Measurements from ENCODE around the gene SLC29A2. TPM values are rescaled to one million over a fixed set of nuclear protein-coding genes. Genes with fewer than 3 reads are reported as not detected.
A peak's percentile ranks its signal among the peaks of the same experiment; 100 is the strongest.
"Not testable (repeated sequence)": the region's sequence is repeated elsewhere in the genome, so short reads cannot be mapped to it uniquely, and the experiment has no call there.

Gene SLC29A2
- polyA plus RNA-seq, 3 donors, result 0.11 to 1.3 TPM; not detected in 1

- peaks cover 0 to 3% (median 0%) of the 10 kb centered on the region in 7 donors for H3K9me3 Mint-ChIP-seq
- Histone ChIP-seq H3K27ac (ENCODE audit: low read depth in 1 of 2, low read length in 2 of 2) (no peak overlapping the region), H3K9me3 (replicated peaks in 1 of 2; ENCODE audit: control insufficient read depth in 1 of 2, insufficient read depth in 1 of 2, low read length in 2 of 2) (no peaks in the 10 kb centered on the region), H2AFZ (ENCODE audit: insufficient read depth, low read depth, low read length, poor library complexity, severe bottlenecking) (no peak overlapping the region), H3K9ac (ENCODE audit: insufficient read depth, low read length, poor library complexity, severe bottlenecking) (no peak overlapping the region), H3K79me2 (ENCODE audit: insufficient read depth, low read length) (no peaks in the 10 kb centered on the region), H3K4me2 (replicated peaks; ENCODE audit: extremely low read depth, low read length, poor library complexity, severe bottlenecking) (no peak overlapping the region), H3K36me3 (replicated peaks in 1 of 2; ENCODE audit: control insufficient read depth in 1 of 2, insufficient read depth in 2 of 2, low read length in 2 of 2) (no peaks in the 10 kb centered on the region), H3K27me3 (ENCODE audit: control insufficient read depth in 2 of 2, insufficient read depth in 2 of 2, low read length in 2 of 2) (peaks cover 0 to 2% of the 10 kb centered on the region in 2 donors), H4K20me1 (ENCODE audit: insufficient read depth, low read length) (no peaks in the 10 kb centered on the region), H3K4me3 (replicated peaks in 1 of 3; ENCODE audit: low read depth in 2 of 3, low read length in 3 of 3) (no peak overlapping the region), H3K4me1 (ENCODE audit: control insufficient read depth in 1 of 2, insufficient read depth in 2 of 2, low read length in 2 of 2) (peaks cover 5 to 6% of the 10 kb centered on the region in 2 donors)
- peaks cover 8 to 23% (median 19%) of the 10 kb centered on the region in 3 donors for H3K27me3 Mint-ChIP-seq (ENCODE audit: low read depth in 3 of 3)
- H3K27ac Mint-ChIP-seq, result no peak overlapping the region
- H3K36me3 Mint-ChIP-seq, result no peaks in the 10 kb centered on the region
- peak; percentile 85 for TF ChIP-seq CTCF (IDR thresholded peaks at IDR 0.05)
- no peak overlapping the region for H3K4me3 Mint-ChIP-seq
- DNase-seq, result peak; percentile 50 to 58 (median 53)
- H3K4me1 Mint-ChIP-seq, result peaks cover 7% of the 10 kb centered on the region
- intact Hi-C loops (cut with micrococcal nuclease), result loop anchor here (1.0 to 10.0 kb wide), 2 partner anchors 74 to 78 kb away; partner anchors contain the start of gene CD248 (in 1 of the 2)
- 37% methylated on average over 7 of the region's 8 CpGs for WGBS (ENCODE audit: insufficient coverage)
Measured at GRCh38 chr11:66388780-66389386, 17.3 kb upstream of the SLC29A2 start.

DNA sequence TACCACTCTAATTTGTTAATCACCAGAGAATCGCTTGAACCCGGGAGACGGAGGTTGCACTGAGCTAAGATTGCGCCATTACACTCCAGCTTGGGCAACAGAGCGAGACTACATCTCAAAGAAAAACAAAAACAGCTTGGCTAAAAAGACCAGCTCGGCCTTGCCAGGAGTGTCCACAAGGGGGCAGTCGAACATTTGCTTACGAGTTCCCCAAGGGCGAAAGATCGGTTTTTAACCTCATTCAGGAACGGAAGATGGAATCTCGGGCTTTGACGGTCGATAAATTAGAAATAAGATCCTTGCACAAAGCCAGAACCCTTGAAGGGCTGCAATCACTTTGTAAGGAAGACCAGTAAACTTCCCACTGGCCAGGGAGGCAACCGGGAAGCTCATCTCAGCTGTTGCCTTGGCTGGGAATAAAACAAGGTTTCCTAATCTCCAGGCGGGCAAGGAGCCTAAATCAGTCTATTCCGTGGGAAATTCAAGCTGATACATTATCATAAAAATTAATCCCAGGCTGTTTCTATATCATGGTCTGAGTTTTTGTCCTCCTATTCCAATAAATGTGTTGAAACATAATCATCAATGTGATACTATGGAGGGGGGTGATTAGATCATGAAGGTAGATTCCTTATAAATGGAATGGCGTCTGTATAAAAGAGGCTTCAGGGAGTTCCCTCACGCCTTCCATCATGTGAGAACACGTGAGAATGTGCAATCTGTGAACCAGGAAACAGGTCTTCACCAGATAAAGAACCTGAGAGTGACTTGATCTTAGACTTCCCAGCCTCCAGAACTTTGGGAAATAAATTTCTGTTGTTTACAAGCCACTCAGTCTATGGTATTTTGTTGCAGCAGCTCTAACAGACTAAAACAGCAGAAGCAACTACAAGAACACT, 14.9 kb upstream of the SLC29A2 start:
- peaks cover 0 to 2% of the 10 kb centered on the region in 2 donors for H3K27me3 ChIP-seq (ENCODE audit: control insufficient read depth in 2 of 2, insufficient read depth in 2 of 2, low read length in 2 of 2)
- Mint-ChIP-seq H3K27me3 (ENCODE audit: low read depth in 3 of 3) (peaks cover 8 to 22% (median 12%) of the 10 kb centered on the region in 3 donors), H3K9me3 (peaks cover 0 to 3% (median 0%) of the 10 kb centered on the region in 7 donors), H3K4me1 (peaks cover 7% of the 10 kb centered on the region), H3K27ac (peak overlapping the region in 1 of 7 donors; percentile 52), H3K36me3 (no peaks in the 10 kb centered on the region), H3K4me3 (peak overlapping the region in 1 of 2 donors; percentile 67)
- TF ChIP-seq CTCF (IDR thresholded peaks at IDR 0.05), result peak; percentile 87
- 5% methylated on average over 17 of the region's 20 CpGs for WGBS (ENCODE audit: insufficient coverage)
- intact Hi-C loops (cut with micrococcal nuclease), result loop anchor here in 1 of 2 donors (10.0 kb wide), 1 partner anchor 72 kb away; the partner anchor contains the start of gene CD248
- no peaks in the 10 kb centered on the region for H4K20me1 ChIP-seq (ENCODE audit: insufficient read depth, low read length)
- peak overlapping the region; percentile 57 for H3K4me2 ChIP-seq (replicated peaks; ENCODE audit: extremely low read depth, low read length, poor library complexity, severe bottlenecking)
- H3K4me1 ChIP-seq (ENCODE audit: control insufficient read depth in 1 of 2, insufficient read depth in 2 of 2, low read length in 2 of 2), result peaks cover 5 to 6% of the 10 kb centered on the region in 2 donors
- H3K27ac ChIP-seq (ENCODE audit: low read depth in 1 of 2, low read length in 2 of 2), result no peak overlapping the region
- H3K79me2 ChIP-seq (ENCODE audit: insufficient read depth, low read length), result no peaks in the 10 kb centered on the region
- H3K4me3 ChIP-seq (replicated peaks in 1 of 3; ENCODE audit: low read depth in 2 of 3, low read length in 3 of 3), result peak overlapping the region in 1 of 3 experiments; percentile 35
- peak; percentile 67 to 80 (median 76) for DNase-seq
- H3K9ac ChIP-seq (ENCODE audit: insufficient read depth, low read length, poor library complexity, severe bottlenecking), result no peak overlapping the region
- no peaks in the 10 kb centered on the region for H3K9me3 ChIP-seq (replicated peaks in 1 of 2; ENCODE audit: control insufficient read depth in 1 of 2, insufficient read depth in 1 of 2, low read length in 2 of 2)
- H2AFZ ChIP-seq (ENCODE audit: insufficient read depth, low read depth, low read length, poor library complexity, severe bottlenecking), result peak overlapping the region; percentile 65
- no peaks in the 10 kb centered on the region for H3K36me3 ChIP-seq (replicated peaks in 1 of 2; ENCODE audit: control insufficient read depth in 1 of 2, insufficient read depth in 2 of 2, low read length in 2 of 2)

- H3K9ac ChIP-seq (ENCODE audit: insufficient read depth, low read length, poor library complexity, severe bottlenecking); DNase-seq; H3K27me3 ChIP-seq (ENCODE audit: control insufficient read depth in 2 of 2, insufficient read depth in 2 of 2, low read length in 2 of 2); H3K9me3 ChIP-seq (replicated peaks in 1 of 2; ENCODE audit: control insufficient read depth in 1 of 2, insufficient read depth in 1 of 2, low read length in 2 of 2); H3K4me2 ChIP-seq (replicated peaks; ENCODE audit: extremely low read depth, low read length, poor library complexity, severe bottlenecking); H2AFZ ChIP-seq (ENCODE audit: insufficient read depth, low read depth, low read length, poor library complexity, severe bottlenecking); H3K79me2 ChIP-seq (ENCODE audit: insufficient read depth, low read length); H3K36me3 ChIP-seq (replicated peaks in 1 of 2; ENCODE audit: control insufficient read depth in 1 of 2, insufficient read depth in 2 of 2, low read length in 2 of 2); H3K4me1 Mint-ChIP-seq; H3K9me3 Mint-ChIP-seq; H3K4me1 ChIP-seq (ENCODE audit: control insufficient read depth in 1 of 2, insufficient read depth in 2 of 2, low read length in 2 of 2); H3K27ac ChIP-seq (ENCODE audit: low read depth in 1 of 2, low read length in 2 of 2); H4K20me1 ChIP-seq (ENCODE audit: insufficient read depth, low read length); H3K4me3 ChIP-seq (replicated peaks in 1 of 3; ENCODE audit: low read depth in 2 of 3, low read length in 3 of 3); H3K36me3 Mint-ChIP-seq; H3K4me3 Mint-ChIP-seq: not testable (repeated sequence)
- Mint-ChIP-seq H3K27ac (peak overlapping the region in 1 of 7 donors; percentile 57), H3K27me3 (ENCODE audit: low read depth in 3 of 3) (peaks cover 6 to 18% (median 9%) of the 10 kb centered on the region in 3 donors)
- intact Hi-C loops (cut with micrococcal nuclease), result loop anchor here in 1 of 2 donors (10.0 kb wide), 1 partner anchor 70 kb away; the partner anchor contains the start of gene CD248
- 96% methylated on average over 9 of the region's 13 CpGs for WGBS (ENCODE audit: insufficient coverage)
Measured at GRCh38 chr11:66384316-66384715, 12.8 kb upstream of the SLC29A2 start.

All from CD14-positive monocyte (primary cell).